Aortic smooth muscle cell (primary cell): ENCODE data around the gene CFB. TPM values are rescaled to one million over a fixed set of nuclear protein-coding genes. Genes with fewer than 3 reads are reported as not detected.

ENCODE experiments used
- total RNA-seq: library from RNA; depleted of rRNA; stranded (reverse); fragments of >200 nt; gene quantifications from 2 replicates; pipeline ENCODE4 v1.2.3, GENCODE V29; 2014

The CFB gene
- 20.3 and 31.2 TPM in 2 replicates for total RNA-seq

DNA sequence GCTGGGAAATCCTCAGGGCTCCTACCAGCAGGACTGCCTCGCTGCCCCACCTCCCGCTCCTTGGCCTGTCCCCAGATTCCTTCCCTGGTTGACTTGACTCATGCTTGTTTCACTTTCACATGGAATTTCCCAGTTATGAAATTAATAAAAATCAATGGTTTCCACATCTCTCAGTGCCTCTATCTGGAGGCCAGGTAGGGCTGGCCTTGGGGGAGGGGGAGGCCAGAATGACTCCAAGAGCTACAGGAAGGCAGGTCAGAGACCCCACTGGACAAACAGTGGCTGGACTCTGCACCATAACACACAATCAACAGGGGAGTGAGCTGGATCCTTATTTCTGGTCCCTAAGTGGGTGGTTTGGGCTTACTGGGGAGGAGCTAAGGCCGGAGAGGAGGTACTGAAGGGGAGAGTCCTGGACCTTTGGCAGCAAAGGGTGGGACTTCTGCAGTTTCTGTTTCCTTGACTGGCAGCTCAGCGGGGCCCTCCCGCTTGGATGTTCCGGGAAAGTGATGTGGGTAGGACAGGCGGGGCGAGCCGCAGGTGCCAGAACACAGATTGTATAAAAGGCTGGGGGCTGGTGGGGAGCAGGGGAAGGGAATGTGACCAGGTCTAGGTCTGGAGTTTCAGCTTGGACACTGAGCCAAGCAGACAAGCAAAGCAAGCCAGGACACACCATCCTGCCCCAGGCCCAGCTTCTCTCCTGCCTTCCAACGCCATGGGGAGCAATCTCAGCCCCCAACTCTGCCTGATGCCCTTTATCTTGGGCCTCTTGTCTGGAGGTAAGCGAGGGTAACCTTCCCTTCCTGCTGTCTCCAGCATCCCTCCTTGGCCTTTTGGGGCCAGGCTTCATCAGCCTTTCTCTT lies at the start of gene CFB:
TSS of gene CFB (plus strand) at position 589 of the 863 bp plus-strand sequence. CDS start at position 716, 127 bp downstream.

GRCh38 chr6:31897612-31898382 lies 48.1 kb upstream of the CFB start, which contains the start of gene EHMT2:
EHMT2 (minus strand) TSS chr6:31897698; CDS start chr6:31897677, 21 bp downstream.

DNA sequence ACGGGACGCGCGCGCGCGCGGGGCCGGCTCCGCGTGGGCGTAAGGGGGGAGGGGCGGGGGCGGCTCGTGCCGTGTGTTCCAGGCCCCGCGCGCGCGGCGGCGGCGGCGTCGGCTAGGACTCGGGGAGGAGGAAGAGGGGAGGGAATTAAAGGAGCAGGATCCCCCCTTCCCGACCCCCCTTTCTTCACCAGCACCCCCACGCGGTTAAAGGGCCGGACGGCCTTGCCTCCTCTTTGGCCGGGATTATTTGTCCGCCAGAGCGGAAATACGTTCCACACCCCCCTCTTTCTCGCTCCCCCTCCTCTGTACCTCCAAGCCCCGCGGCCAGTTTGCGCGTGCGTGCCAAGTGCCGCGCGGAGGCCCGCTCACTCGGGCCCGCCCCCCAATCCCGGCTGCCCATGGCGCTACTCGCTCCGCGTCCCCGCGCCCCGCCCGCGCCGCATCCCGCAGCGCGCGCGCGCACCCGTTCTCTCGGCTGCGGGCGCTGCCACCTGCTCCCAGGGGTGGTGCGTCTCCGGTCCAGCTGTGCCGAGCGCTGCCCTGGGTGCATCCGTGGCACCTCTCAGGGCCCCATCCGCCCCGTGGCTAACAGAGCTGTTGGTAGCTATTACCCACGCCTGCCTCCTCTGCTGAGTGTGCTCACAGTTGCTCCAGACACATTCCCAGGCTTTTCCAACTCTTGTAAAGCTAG lies 43.8 kb upstream of the CFB start, which contains the start of gene ZBTB12:
TSS of gene ZBTB12 (minus strand) at position 134 of the 691 bp plus-strand sequence. CDS start 781 bp downstream, outside the sequence.

DNA sequence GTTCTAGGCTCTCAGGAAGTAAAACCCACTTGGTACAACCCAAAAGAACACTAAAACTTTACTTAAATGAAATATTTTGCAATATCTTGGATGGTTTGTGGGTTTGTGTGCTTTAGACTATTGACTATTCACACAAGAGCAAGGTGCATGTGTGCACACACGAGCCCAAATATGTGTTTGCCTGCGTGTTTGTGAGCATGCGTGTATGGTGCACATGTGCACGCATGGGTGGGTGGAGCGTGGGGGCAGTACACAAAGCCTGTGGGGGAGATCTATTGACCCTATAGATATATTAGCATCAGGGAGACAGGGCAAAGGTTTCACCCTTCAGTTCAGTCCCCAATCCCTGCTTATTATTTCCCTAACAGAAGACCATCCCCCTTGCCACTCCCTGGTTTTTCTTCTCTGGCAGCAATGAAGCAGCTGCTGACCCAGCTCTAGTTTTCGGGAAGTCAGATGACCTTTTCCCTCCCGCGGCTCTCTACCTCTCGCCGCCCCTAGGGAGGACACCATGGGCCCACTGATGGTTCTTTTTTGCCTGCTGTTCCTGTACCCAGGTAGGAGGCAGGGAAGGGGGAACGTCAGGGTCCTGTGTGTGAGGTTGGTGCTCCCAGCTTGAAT lies 18.5 kb upstream of the CFB start, which contains the start of gene C2:
TSS of gene C2 (plus strand) at position 476 of the 621 bp plus-strand sequence. CDS start at position 512, 36 bp downstream.

GRCh38 chr6:31958741-31959739 lies 13.1 kb downstream of the CFB start, which contains the start of the genes NELFE and SKIC2:
NELFE (minus strand) TSS chr6:31958971; CDS start chr6:31958446, 525 bp downstream.
SKIC2 (plus strand) TSS chr6:31959175; CDS start chr6:31959193, 18 bp downstream.

DNA sequence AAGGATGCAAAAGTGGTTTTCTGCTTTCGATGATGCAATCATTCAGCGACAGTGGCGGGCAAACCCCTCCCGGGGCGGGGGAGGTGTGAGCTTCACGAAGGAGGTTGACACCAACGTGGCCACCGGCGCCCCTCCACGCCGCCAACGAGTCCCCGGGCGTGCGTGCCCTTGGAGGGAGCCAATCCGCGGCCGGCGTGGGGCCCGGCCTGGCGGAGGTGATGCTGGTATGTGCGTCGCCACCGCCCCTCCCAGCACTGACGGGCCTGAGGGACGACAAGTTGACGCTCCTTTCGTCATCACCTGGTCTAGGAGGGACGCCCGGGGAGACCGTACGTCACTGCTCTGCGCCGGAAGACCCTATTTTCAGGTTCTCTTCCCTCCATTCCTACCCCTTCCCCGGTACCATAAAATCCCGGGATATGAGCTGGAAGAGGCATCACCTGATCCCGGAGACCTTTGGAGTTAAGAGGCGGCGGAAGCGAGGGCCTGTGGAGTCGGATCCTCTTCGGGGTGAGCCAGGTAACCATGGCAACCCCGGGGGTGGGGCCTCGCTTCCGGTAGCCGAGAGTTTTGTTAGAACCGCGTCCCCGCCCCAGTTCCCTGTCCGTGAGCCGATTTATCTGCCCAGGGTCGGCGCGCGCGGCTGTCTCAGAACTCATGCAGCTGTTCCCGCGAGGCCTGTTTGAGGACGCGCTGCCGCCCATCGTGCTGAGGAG lies 26.3 kb downstream of the CFB start, which contains the start of gene DXO:
TSS of gene DXO (minus strand) at position 146 of the 716 bp plus-strand sequence. CDS start 463 bp downstream, outside the sequence.

GRCh38 chr6:31981744-31982143 lies 35.8 kb downstream of the CFB start, which contains the start of gene C4A:
C4A (plus strand) TSS chr6:31982057; CDS start chr6:31982108, 51 bp downstream.

Other genes with a start within 250 kb of the CFB start
- 51.5 and 62.8 TPM in 2 replicates for gene ABHD16A, start 242.8 kb upstream of the CFB start, total RNA-seq
- not detected in 2 replicates for gene LY6G6F, start 239.2 kb upstream of the CFB start, total RNA-seq
- gene LY6G6D, start 230.7 kb upstream of the CFB start, total RNA-seq, result not detected in 2 replicates
- gene LY6G6C, start 224.3 kb upstream of the CFB start, total RNA-seq, result not detected in 2 replicates
- gene MPIG6B, start 222.7 kb upstream of the CFB start, total RNA-seq, result not detected in 2 replicates
- gene DDAH2, start 216.8 kb upstream of the CFB start, total RNA-seq, result 112 and 142 TPM in 2 replicates
- 784 and 832 TPM in 2 replicates for gene CLIC1, start 209.6 kb upstream of the CFB start, total RNA-seq
- gene MSH5, start 206.1 kb upstream of the CFB start, total RNA-seq, result 5.3 and 5.4 TPM in 2 replicates
- gene SAPCD1, start 183.4 kb upstream of the CFB start, total RNA-seq, result 1.8 and 1.9 TPM in 2 replicates
- gene VWA7, start 168.8 kb upstream of the CFB start, total RNA-seq, result 0.13 and 0.19 TPM in 2 replicates
- gene VARS1, start 150.3 kb upstream of the CFB start, total RNA-seq, result 37.6 and 48.4 TPM in 2 replicates
- 17.9 and 25.9 TPM in 2 replicates for gene LSM2, start 139.1 kb upstream of the CFB start, total RNA-seq
- gene HSPA1L, start 130.8 kb upstream of the CFB start, total RNA-seq, result 1.5 and 1.6 TPM in 2 replicates
- gene HSPA1A, start 130.6 kb upstream of the CFB start, total RNA-seq, result 97.9 and 108 TPM in 2 replicates
- 158 and 185 TPM in 2 replicates for gene HSPA1B, start 118.4 kb upstream of the CFB start, total RNA-seq
- gene NEU1, start 83.3 kb upstream of the CFB start, total RNA-seq, result 60.4 and 69.0 TPM in 2 replicates
- gene SLC44A4, start 67.1 kb upstream of the CFB start, total RNA-seq, result 0.13 and 0.44 TPM in 2 replicates
- gene EHMT2, start 48.4 kb upstream of the CFB start, total RNA-seq, result 42.3 and 49.1 TPM in 2 replicates
- 3.3 and 3.7 TPM in 2 replicates for gene ZBTB12, start 44.0 kb upstream of the CFB start, total RNA-seq
- gene C2, start 18.4 kb upstream of the CFB start, total RNA-seq, result 2.8 and 4.3 TPM in 2 replicates
- 107 and 119 TPM in 2 replicates for gene NELFE, start 12.9 kb downstream of the CFB start, total RNA-seq
- 41.2 and 58.4 TPM in 2 replicates for gene SKIC2, start 13.1 kb downstream of the CFB start, total RNA-seq
- gene DXO, start 26.0 kb downstream of the CFB start, total RNA-seq, result 9.8 and 10.2 TPM in 2 replicates
- 5.7 and 5.8 TPM in 2 replicates for gene C4A, start 36.0 kb downstream of the CFB start, total RNA-seq
- gene C4B, start 68.7 kb downstream of the CFB start, total RNA-seq, result 4.8 and 5.0 TPM in 2 replicates
- gene CYP21A2, start 92.3 kb downstream of the CFB start, total RNA-seq, result under 0.01 and 0.62 TPM in 2 replicates
- 33.9 and 58.7 TPM in 2 replicates for gene TNXB, start 163.2 kb downstream of the CFB start, total RNA-seq
- gene ATF6B, start 182.2 kb downstream of the CFB start, total RNA-seq, result 11.8 and 16.4 TPM in 2 replicates
- 5.5 and 5.9 TPM in 2 replicates for gene FKBPL, start 184.2 kb downstream of the CFB start, total RNA-seq
- gene PRRT1, start 205.8 kb downstream of the CFB start, total RNA-seq, result 0.26 and 0.50 TPM in 2 replicates
- gene PPT2, start 208.0 kb downstream of the CFB start, total RNA-seq, result 28.3 and 69.1 TPM in 2 replicates
- gene EGFL8, start 218.5 kb downstream of the CFB start, total RNA-seq, result 1.2 TPM in 2 replicates
- 14.3 and 17.3 TPM in 2 replicates for gene AGPAT1, start 230.0 kb downstream of the CFB start, total RNA-seq
- 22.2 and 25.9 TPM in 2 replicates for gene RNF5, start 232.3 kb downstream of the CFB start, total RNA-seq
- gene AGER, start 238.2 kb downstream of the CFB start, total RNA-seq, result 0.13 and 0.37 TPM in 2 replicates
- gene PBX2, start 244.1 kb downstream of the CFB start, total RNA-seq, result 20.5 and 26.3 TPM in 2 replicates
- gene GPSM3, start 246.5 kb downstream of the CFB start, total RNA-seq, result 0.92 and 1.1 TPM in 2 replicates